GM19193 (cell line): ENCODE data around the gene NTM.

ENCODE experiments used
- POLR2A ChIP-seq: IDR thresholded peaks from 4 replicates; pipeline ENCODE4 v1.6.1; 2011; ENCODE audit not compliant: insufficient read depth, insufficient read length; ENCODE audit errors: extremely low read depth

The NTM gene

DNA sequence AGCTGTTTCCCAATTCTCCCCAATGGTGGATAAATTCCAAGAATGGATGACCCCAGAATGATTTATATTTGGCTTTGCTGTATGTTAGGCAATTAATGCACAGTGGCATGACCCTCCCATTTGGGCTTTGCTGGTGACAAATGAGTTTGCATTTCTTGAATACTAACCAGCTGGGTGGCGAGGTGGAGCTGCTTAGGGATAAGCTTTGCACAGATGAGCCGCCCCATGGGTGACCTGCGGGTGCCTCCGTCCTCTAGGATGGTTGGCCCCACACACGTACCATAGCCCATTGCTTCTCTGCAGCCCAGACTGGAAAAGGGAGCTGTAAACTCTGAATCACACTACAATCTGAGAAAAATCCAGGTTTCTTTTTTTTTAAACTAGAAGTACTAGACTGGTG, 94.6 kb downstream of the NTM start:
- TF ChIP-seq POLR2A: no peak

DNA sequence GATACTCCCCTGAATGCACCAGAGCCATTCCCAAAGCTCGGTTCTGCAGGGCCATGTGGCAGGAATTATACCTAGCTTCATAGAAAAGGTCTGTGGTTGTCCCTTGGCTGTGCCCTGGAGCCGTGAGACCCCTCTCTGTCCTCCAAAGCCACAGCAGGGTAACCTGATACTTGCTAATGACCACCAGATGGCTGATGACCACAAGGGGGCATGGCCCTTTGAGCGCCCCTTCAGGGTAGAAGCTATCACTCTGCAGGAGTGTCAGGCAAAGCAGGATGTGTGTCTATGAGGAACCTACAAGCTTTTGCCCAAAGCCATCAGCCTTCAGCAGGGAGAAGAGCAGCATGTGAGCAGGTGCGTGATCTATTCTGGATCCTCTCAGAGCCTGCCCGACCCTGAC, 95.3 kb downstream of the NTM start:
- TF ChIP-seq POLR2A: no peak

DNA sequence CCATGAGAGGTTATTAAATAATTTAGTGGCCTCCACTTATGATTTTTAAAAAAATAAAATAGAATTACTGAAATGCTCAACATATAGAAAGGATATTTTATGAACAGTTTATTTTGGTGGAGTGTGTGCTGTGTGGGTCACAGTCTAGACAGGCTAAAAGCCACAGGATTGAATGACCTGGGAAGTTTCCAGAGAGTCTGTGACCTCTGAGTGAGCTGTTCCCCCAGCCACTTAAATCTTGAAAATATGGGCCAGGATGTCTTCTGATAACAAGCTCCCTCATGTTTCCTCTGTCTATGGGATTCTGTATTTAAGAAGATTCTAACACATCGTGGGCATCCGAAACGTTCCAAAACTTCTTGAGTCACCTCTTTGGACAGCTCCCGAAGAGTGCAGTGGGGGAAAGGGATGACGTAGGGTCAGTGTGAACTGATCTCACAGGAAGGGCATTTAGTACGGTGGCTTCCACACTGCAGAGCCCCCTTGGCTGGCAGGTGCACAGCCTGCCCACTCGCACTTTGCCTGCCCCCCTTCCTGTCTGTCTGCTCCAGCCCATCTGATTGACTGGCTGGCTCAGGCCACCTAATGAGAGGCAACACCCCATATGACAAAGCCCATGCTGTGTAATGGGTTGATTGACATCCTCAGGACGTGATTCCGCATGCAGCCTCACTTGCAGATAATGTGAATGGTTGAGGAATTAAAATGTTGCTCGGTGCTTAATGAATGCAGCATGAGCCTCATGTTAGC, 97.4 kb downstream of the NTM start:
- TF ChIP-seq POLR2A: no peak

DNA sequence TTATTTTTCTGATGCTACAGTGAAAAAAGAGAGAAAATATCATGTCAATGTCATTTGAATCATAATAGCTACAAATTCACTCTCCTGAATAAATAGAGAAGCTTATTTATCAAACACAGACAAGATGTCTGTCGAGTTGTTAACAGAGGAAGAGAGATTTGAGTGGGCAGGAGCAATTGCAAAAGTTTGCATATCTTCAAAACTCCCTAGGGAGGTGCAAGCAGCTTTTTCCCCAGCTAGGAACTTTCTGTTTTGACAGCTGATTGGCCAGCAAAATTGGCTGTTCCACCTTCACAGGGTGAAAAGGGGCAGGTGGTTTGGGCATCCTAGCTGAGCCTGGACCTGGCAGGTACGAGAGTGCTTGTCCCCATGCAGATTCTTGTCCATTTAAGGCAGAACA, 98.2 kb downstream of the NTM start:
- TF ChIP-seq POLR2A: no peak

DNA sequence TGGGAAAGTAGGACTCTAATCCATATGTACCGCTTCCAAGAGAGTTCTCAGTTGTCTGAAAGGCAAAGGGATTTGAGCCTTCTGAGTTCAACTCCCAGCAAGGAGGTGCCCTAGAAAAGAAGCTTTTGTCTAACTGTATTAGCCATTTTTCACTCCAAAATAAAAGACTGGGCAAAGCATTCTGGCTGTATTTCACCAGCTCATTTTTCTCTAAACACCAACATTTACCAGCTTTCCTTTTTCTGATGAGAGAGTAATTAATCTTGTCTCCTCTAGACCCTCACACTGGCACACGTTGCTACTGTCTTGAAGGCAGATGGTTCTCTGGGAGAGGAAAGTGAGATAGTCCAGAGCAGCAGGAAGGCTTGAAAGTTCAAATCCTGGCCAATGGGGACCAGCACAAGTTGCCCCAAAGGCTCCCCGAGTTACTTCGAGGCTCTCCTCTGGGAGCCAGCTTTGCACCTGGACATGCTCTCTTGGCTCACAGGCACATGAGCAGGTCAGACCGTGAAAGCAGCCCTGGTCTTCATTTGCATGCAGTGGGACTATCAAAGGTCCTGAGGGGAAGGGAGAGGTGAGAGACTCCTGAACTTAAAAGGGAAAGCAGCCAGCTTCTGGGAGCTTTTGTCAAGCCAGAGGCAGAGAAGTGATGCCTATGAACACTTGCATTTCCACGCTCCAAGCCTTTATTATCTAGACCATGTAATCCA, 100.0 kb downstream of the NTM start:
- no peak for TF ChIP-seq POLR2A

DNA sequence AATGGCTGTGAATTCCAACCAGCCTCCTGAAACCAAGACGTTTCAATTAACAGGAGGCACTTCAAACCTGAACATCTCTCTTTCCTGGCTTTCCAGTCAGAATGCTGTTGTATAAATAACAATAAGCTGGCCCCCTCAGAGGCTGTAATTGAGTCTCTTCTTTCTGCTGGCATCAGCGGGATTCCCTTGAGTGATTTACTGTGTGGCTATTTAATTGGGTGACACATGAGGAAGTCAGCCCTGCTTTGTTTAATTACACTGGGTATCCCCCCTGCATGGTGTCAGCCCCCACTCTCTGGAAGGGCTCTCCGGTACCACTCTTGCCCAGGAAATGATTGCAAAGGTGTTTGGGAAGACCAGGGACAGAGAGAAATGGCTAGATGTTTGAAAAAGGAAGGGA, 101.6 kb downstream of the NTM start:
- no peak for TF ChIP-seq POLR2A

DNA sequence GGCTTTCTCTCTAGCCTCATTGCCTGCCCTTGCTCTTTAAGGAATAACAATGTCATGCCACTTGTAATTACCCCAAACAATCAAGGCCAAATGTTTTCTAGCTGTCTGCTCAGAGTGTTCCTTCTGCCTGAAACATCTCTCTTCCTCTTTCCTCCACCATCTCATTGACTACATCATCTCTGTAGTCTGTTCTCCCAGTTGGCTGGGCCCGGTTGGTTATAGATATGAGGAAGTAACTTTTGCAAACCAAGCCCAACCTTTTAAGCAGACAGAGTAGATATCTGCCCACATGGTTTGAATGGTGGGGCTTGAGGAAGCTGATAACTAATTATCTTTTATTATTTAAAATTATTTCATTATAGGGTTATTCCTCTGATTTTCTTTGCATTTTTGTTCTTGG, 104.5 kb downstream of the NTM start:
- TF ChIP-seq POLR2A: no peak

DNA sequence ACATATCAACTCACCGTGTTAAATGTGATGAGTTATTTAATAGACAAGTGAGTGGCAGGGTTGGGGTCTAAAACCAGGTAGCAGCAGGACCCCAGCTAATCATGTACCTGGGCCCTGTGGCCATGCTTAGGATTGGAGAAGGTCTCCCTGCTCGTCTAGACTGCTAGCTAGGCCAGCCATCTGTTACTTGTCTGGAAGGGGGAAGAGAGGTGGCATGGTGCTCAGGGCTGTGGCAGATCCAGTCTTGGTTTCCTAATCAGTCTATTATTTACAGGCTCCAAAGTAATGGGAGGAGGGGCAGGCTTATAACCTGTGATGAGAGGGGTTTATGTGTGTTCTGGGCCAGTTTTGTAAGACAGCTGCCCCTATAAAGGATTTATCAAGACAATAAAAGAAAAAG, 105.9 kb downstream of the NTM start:
- no peak for TF ChIP-seq POLR2A

DNA sequence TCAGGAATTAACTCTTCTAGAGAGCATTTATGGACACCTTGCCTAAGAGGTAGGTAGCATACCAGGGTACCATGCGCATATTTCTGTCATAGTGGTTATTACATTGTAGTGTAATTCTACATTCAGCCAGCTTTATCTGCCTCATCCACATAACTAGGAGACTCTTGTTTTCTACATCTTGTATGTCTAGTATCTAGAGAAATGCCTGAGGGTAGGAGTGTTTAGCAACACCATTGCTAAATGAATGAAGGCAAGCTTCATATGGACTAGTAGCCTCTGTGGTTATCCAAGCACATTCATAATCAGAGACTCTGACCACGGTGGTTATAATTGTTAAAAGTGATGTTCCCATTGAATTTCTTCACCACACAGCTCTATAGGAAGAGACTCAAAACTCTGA, 107.9 kb downstream of the NTM start:
- no peak for TF ChIP-seq POLR2A

DNA sequence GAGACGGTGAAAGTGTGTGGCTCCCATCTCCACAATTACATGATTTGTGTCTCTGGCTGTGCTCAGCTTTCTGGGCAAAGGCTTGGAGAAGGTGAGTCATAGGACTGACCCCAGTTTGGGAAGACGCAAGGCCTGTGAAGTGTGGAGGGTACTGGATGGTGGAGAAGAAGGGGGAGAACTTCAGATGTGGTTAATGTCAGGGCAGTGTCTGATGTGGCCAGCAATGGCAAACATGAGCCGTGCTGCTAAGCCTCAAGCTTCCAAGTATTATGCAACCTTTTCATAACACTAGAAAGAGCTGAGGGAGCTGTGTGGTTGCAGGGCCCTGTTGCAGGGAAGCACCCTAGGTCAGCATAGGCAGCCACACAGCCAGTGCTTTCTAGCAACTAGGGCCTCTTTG, 110.9 kb downstream of the NTM start:
- no peak for TF ChIP-seq POLR2A

DNA sequence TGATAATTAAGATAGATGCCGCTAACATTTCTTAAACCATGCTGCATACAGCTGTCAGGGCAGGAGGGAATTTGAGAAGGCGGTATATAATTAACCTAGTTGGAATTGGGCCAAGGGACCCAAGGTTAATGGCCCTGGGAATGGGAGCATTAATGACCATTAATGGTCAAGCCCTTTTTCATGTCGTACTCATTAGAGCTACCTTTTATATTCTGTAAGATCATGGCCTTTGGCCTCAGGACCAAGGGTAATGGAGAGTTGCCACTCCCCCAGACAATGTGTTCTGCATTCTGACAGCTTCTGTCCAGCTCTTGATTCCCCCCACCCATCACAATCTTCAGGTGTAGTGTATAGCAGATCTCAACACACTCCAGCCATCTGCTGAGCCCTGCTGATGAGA, 111.6 kb downstream of the NTM start:
- no peak for TF ChIP-seq POLR2A

DNA sequence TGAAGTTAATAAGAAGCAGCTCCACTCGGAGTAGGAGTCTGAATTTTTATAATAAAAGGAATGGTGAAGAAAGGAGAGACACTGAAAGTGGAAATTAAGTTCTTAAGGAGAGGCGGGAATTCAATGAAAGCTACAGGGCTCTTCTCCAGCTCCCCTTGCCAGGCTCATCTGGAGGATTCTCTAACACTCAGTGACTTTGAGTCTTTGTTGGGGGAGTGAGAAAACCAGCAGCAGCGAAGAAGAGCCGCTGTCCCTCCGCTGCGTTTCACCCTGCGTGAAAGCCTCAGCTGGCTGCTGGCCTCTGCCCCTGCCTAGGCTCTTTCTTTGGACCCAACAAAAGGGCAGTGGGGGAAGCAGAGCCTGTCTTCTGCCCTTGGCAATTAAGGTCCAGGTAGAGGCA, 113.0 kb downstream of the NTM start:
- TF ChIP-seq POLR2A: no peak

DNA sequence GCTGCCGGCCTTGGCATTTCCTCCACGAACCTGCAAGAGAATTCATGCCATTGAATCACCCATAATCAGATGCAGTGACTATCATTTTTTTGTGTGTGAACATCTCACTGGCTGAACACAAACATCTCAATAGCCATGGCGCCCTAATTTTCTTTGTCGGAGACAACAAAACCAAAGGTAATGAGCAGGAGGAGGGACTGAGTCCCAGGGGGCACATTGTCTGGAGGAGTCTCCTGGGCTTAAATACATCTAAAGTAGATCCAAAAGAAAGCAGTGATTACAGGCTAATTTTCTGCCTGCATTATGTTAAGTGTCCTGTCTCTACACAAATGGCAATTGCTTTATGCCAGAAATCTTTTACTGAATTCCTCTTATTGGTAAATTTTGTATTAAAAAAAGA, 113.5 kb downstream of the NTM start:
- TF ChIP-seq POLR2A: no peak

DNA sequence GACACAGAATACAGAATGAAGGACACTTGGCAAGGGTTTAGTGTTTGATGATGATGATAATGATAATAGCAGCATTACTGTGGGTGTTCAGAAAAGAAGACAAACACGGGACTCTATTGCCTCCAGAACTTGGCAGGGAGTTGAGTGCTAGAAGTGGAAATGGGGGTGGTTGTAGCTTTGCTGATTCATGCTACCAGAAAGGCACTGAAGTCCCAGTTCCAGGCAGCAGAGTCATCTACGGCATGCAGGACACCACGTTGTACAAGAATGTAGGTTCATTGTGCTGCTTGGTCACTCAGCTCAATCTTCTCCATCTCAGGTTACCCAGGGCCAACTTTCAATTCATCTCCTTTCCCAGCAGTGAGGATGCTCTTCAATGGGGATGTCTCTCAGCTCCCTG, 115.7 kb downstream of the NTM start:
- TF ChIP-seq POLR2A: no peak

DNA sequence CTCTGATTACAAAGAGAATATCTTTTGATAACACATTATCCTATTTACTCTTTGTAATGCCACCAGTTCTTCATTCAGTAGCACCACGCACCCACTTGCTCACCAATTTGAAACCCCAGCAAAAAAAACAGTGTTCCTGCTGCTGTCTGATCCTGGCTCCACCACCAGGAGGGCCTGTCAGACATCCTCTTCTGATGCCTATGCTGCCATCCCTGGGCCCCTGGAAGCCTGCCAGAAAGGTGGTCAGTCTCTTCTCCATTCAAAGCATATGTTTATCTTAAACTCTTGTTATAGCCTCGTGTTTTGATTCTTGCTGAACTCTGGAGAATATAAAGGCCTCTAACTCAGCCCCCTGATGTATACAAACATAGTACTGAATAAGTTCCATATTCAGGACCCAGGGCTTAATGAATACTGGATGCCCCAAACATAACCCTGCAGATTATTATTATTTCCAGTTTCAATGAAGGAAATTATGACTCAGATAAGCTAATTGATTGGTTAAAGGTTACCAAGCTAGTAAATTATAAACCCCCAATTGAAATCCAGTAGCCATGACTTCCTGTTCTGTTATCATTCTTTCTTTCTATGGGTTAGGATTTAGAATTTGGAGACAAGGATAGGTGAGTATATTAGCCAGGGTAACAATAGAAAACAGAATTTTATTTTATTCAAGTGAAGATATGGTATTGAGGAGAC, 116.7 kb downstream of the NTM start:
- no peak for TF ChIP-seq POLR2A

DNA sequence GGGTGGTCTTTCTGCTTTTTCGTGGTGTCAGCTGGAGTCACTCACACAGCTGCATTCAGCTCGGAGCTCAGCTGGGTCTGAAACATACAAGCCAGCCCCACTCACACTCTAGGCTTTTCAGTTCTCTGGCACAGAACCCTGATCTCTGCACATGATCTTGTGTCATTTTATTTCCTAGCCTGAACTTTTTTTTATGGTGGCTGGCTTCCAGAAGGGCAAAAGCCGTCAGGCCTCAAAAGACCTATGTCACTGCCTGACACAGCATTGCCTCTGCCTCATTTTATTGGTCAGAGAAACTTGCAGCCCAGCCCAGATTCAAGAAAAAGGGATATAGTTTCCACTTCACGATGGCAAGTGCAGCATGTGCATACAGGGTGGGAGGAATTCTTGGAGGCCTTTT, 117.8 kb downstream of the NTM start:
- no peak for TF ChIP-seq POLR2A

DNA sequence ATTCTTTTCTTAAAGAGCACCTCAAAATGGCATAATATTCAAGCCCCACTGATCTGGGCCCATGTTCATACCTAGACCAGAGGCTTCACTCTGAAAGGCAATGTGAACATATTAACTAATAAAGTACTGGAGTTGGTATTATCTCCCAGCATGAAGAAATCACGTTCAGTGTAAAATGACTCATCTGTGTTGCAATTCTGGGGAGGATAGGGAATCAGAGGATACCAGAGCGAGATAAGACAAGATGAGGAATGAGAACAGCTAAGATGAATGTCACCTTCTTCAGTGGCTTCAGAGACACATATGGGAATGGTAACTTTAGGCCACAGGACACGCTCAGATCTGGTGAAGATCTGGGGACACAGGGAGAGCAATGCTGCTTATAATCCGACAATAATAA, 121.1 kb downstream of the NTM start:
- no peak for TF ChIP-seq POLR2A

DNA sequence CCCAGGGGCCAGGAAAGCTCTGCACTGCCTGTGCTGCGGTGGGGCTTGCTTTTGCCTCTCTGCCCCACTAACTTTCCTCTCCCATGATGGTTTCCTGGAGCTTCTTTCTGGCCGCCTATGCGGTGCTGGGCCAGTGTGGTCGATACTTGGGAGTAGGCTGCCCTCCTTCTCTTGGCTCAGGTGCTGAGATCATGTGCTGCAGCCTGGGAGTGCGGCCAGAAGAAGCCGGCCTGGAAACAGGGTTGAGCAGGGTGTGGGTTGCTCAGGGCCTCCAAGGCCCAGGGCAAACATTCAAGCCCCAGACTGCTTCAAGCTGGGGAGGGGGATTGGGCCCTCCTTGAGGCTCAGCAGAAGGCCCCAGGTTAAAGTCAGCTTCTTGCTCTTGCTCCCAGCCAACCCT, 125.0 kb downstream of the NTM start:
- no peak for TF ChIP-seq POLR2A
